H1 (cell line): ENCODE results near the gene TBC1D22A. TPM values are rescaled to one million over a fixed set of nuclear protein-coding genes. Genes with fewer than 3 reads are reported as not detected.

Experiments
- CTCF ChIA-PET: fragments of 300-600 bp; sonication (Branson Sonifier 250); formaldehyde crosslinking; loops from one replicate; lab custom pipeline; 2021; ENCODE audit not compliant: partially characterized antibody; lab: Charles Lee
- POLR2A ChIA-PET: fragments of 300-600 bp; sonication (Branson Sonifier 250); formaldehyde crosslinking; loops from one replicate; lab custom pipeline; 2021; ENCODE audit warnings: inconsistent platforms; ENCODE audit not compliant: partially characterized antibody; lab: Charles Lee
- DNase-seq, 2 experiments: peaks; one replicate each; pipeline versions ENCODE4 v3.0.0 to v3.0.0-alpha.2; 2010 to 2022; ENCODE audit warnings: low spot score in 2 of 2, low read depth in 1 of 2, mixed read lengths in 1 of 2
- FAIRE-seq: peaks from 2 replicates; lab custom pipeline; 2011; peaks lifted over from hg19 to GRCh38; lab: Jason Lieb, UNC
- H2AFZ ChIP-seq: 2 replicates; pipeline ENCODE4 v1.8.1; 2012; ENCODE audit warnings: low read length, inconsistent platforms
- H2AK5ac ChIP-seq: 2 replicates; pipeline ENCODE4 v1.6.1; 2013; ENCODE audit warnings: low read depth, low read length
- H2BK120ac ChIP-seq: replicated peaks from 2 replicates; pipeline ENCODE3; 2013; ENCODE audit warnings: low read depth, low read length, inconsistent platforms
- H2BK12ac ChIP-seq: 2 replicates; pipeline ENCODE4 v1.6.1; 2013; ENCODE audit warnings: low read depth, low read length
- H2BK15ac ChIP-seq: 2 replicates; pipeline ENCODE4 v1.6.1; 2013; ENCODE audit warnings: low read length
- H2BK20ac ChIP-seq: 2 replicates; pipeline ENCODE4 v1.6.1; 2013; ENCODE audit warnings: low read length
- H2BK5ac ChIP-seq: 2 replicates; pipeline ENCODE4 v1.6.1; 2013; ENCODE audit warnings: low read depth, low read length
- H3K14ac ChIP-seq: 2 replicates; pipeline ENCODE4 v1.6.1; 2013; ENCODE audit warnings: inconsistent platforms; ENCODE audit not compliant: insufficient read length
- H3K18ac ChIP-seq: 2 replicates; pipeline ENCODE4 v1.6.1; 2013; ENCODE audit warnings: low read length; ENCODE audit errors: extremely low read depth
- H3K23ac ChIP-seq: 2 replicates; pipeline ENCODE4 v1.6.1; 2013; ENCODE audit warnings: inconsistent platforms; ENCODE audit not compliant: insufficient read length
- H3K23me2 ChIP-seq: 2 replicates; pipeline ENCODE4 v1.6.1; 2013; ENCODE audit warnings: low read depth, low read length
- H3K27ac ChIP-seq: 2 replicates; pipeline ENCODE4 v1.6.1; 2011; ENCODE audit warnings: low read depth, low read length, inconsistent platforms
- H3K27me3 ChIP-seq, 4 experiments: replicated peaks in 1 of 4; 1 replicate in 1 of 4; 2 replicates in 3 of 4; pipeline versions ENCODE4 v1.6.1 to v1.8.1; 2011 to 2013; ENCODE audit warnings: low read length in 3 of 4, mild to moderate bottlenecking in 3 of 4, inconsistent platforms in 2 of 4, mixed read lengths in 2 of 4, moderate library complexity in 1 of 4; ENCODE audit not compliant: control insufficient read depth in 3 of 4, insufficient read depth in 3 of 4; ENCODE audit errors: extremely low read depth in 1 of 4
- H3K36me3 ChIP-seq, 4 experiments: 2 replicates each; pipeline versions ENCODE4 v1.6.1 to v1.8.1; 2011 to 2013; ENCODE audit warnings: mild to moderate bottlenecking in 4 of 4, low read length in 3 of 4, moderate library complexity in 2 of 4, control low read depth in 1 of 4, inconsistent platforms in 1 of 4; ENCODE audit not compliant: insufficient read depth in 4 of 4, control insufficient read depth in 2 of 4
- H3K4ac ChIP-seq: replicated peaks from 2 replicates; pipeline ENCODE3; 2013; ENCODE audit warnings: low read length, low read depth, mixed read lengths, inconsistent platforms; ENCODE audit not compliant: insufficient read length
- H3K4me1 ChIP-seq, 4 experiments: replicated peaks in 1 of 4; 1 replicate in 1 of 4; 2 replicates in 3 of 4; pipeline versions ENCODE4 v1.6.1 to v1.8.1; 2011 to 2013; ENCODE audit warnings: low read length in 3 of 4, inconsistent platforms in 2 of 4, mixed read lengths in 1 of 4; ENCODE audit not compliant: insufficient read depth in 4 of 4, control insufficient read depth in 3 of 4
- H3K4me2 ChIP-seq, 2 experiments: 2 replicates each; pipeline versions ENCODE4 v1.6.1 to v1.8.1; 2011 to 2013; ENCODE audit warnings: low read depth in 2 of 2, low read length in 2 of 2, control low read depth in 1 of 2, inconsistent platforms in 1 of 2, mild to moderate bottlenecking in 1 of 2; ENCODE audit not compliant: insufficient read depth in 1 of 2
- H3K4me3 ChIP-seq, 4 experiments: fragments of 200-600, 300-600 bp in 1 of 4; sonication (generic), shearing (Covaris generic), sonication (Bioruptor Twin) in 1 of 4; 2 replicates each; pipeline versions ENCODE4 v1.5.1 to v1.8.1; 2011 to 2016; ENCODE audit warnings: low read length in 4 of 4, low read depth in 3 of 4, control low read depth in 2 of 4, inconsistent platforms in 2 of 4, mild to moderate bottlenecking in 2 of 4, mixed read lengths in 1 of 4, moderate library complexity in 1 of 4; ENCODE audit not compliant: insufficient read depth in 2 of 4; ENCODE audit errors: extremely low read depth in 1 of 4
- H3K56ac ChIP-seq: replicated peaks from 2 replicates; pipeline ENCODE3; 2013; ENCODE audit warnings: low read depth, mild to moderate bottlenecking, mixed read lengths, low read length, inconsistent platforms; ENCODE audit not compliant: insufficient read length
- H3K79me1 ChIP-seq: 2 replicates; pipeline ENCODE4 v1.6.1; 2013; ENCODE audit warnings: low read depth, low read length, control low read depth
- H3K79me2 ChIP-seq, 2 experiments: 2 replicates each; pipeline versions ENCODE4 v1.6.1 to v1.8.1; 2012 to 2013; ENCODE audit warnings: low read length in 2 of 2, mild to moderate bottlenecking in 2 of 2, inconsistent platforms in 1 of 2; ENCODE audit not compliant: insufficient read depth in 2 of 2, control insufficient read depth in 1 of 2
- H3K9ac ChIP-seq, 4 experiments: replicated peaks in 1 of 4; 1 replicate in 1 of 4; 2 replicates in 3 of 4; pipeline versions ENCODE4 v1.6.1 to v1.8.1; 2011 to 2013; ENCODE audit warnings: low read depth in 3 of 4, low read length in 3 of 4, control low read depth in 2 of 4, mild to moderate bottlenecking in 2 of 4, moderate library complexity in 2 of 4, inconsistent platforms in 1 of 4; ENCODE audit errors: extremely low read depth in 1 of 4
- H3K9me3 ChIP-seq, 2 experiments: 2 replicates each; pipeline versions ENCODE4 v1.6.1 to v1.8.1; 2012 to 2013; ENCODE audit warnings: mild to moderate bottlenecking in 2 of 2, moderate library complexity in 2 of 2, control low read depth in 1 of 2, inconsistent platforms in 1 of 2, low read depth in 1 of 2, low read length in 1 of 2, mixed read lengths in 1 of 2; ENCODE audit not compliant: insufficient read depth in 2 of 2
- H4K20me1 ChIP-seq, 2 experiments: replicated peaks in 1 of 2; 2 replicates each; pipeline versions ENCODE3 to v1.8.1; 2011 to 2013; ENCODE audit warnings: inconsistent platforms in 2 of 2, low read length in 2 of 2, mild to moderate bottlenecking in 1 of 2; ENCODE audit not compliant: insufficient read depth in 2 of 2, control insufficient read depth in 1 of 2
- H4K5ac ChIP-seq: 2 replicates; pipeline ENCODE4 v1.6.1; 2013; ENCODE audit warnings: low read length, low read depth, mixed read lengths, inconsistent platforms; ENCODE audit not compliant: insufficient read length
- H4K8ac ChIP-seq: 2 replicates; pipeline ENCODE4 v1.8.0; 2013; ENCODE audit warnings: mild to moderate bottlenecking, moderate library complexity, low read length, inconsistent platforms; ENCODE audit not compliant: insufficient read depth; ENCODE audit errors: extremely low read depth
- H4K91ac ChIP-seq: replicated peaks from 2 replicates; pipeline ENCODE3; 2013; ENCODE audit warnings: low read length, mixed read lengths, inconsistent platforms; ENCODE audit not compliant: insufficient read length
- ASH2L ChIP-seq: fragments of 200-600, 300-600 bp; sonication (generic); IDR thresholded peaks from one replicate; pipeline ENCODE4 v1.7.1; 2017; ENCODE audit warnings: low read length
- ATF2 ChIP-seq: IDR thresholded peaks from 2 replicates; pipeline ENCODE4 v1.6.1; 2012; ENCODE audit warnings: low read length, inconsistent platforms
- ATF3 ChIP-seq: IDR thresholded peaks from 2 replicates; pipeline ENCODE4 v1.6.1; 2011; ENCODE audit warnings: low read depth, mild to moderate bottlenecking, low read length; ENCODE audit not compliant: insufficient read depth
- CHD1 ChIP-seq: IDR thresholded peaks from 2 replicates; pipeline ENCODE4 v1.6.1; 2012; ENCODE audit warnings: low read depth, low read length, improper control_type of control experiment
- GABPA ChIP-seq: IDR thresholded peaks from 2 replicates; pipeline ENCODE4 v1.6.1; 2011; ENCODE audit warnings: mild to moderate bottlenecking, low read length, moderate library complexity, borderline replicate concordance; ENCODE audit not compliant: insufficient read depth
- GTF2F1 ChIP-seq: IDR thresholded peaks from 2 replicates; pipeline ENCODE4 v1.6.1; 2012; ENCODE audit warnings: low read depth, low read length, improper control_type of control experiment, borderline replicate concordance
- JUN ChIP-seq: IDR thresholded peaks from 2 replicates; pipeline ENCODE4 v1.6.1; 2011; ENCODE audit warnings: low read depth, mild to moderate bottlenecking, improper control_type of control experiment, low read length
- MAX ChIP-seq: IDR thresholded peaks from 2 replicates; pipeline ENCODE4 v1.6.1; 2012; ENCODE audit warnings: inconsistent platforms
- RAD21 ChIP-seq, 2 experiments: IDR thresholded peaks in 1 of 2; conservative IDR thresholded peaks in 1 of 2; 2 replicates each; pipeline ENCODE4 v1.6.1; 2011; ENCODE audit warnings: low read depth in 2 of 2, low read length in 2 of 2, improper control_type of control experiment in 1 of 2, inconsistent platforms in 1 of 2, mild to moderate bottlenecking in 1 of 2, moderate library complexity in 1 of 2
- TAF1 ChIP-seq: IDR thresholded peaks from 2 replicates; pipeline ENCODE4 v1.6.1; 2011; ENCODE audit warnings: mild to moderate bottlenecking, low read depth, low read length
- TCF12 ChIP-seq: IDR thresholded peaks from 2 replicates; pipeline ENCODE4 v1.6.1; 2011; ENCODE audit warnings: low read depth, mild to moderate bottlenecking, low read length
- TEAD4 ChIP-seq: IDR thresholded peaks from 2 replicates; pipeline ENCODE4 v1.6.1; 2012; ENCODE audit warnings: low read depth, low read length, inconsistent platforms, mixed read lengths
- WGBS, 2 experiments: shearing (Covaris generic) in 1 of 2; methylation state at CpG; one replicate each; pipeline versions ENCODE4 v1.1.6 to v1.1.7; 2013 to 2015; ENCODE audit warnings: low lambda C conversion rate in 2 of 2, mixed read lengths in 2 of 2, inconsistent platforms in 1 of 2, low coverage in 1 of 2, missing lambda C conversion rate in 1 of 2; ENCODE audit not compliant: insufficient replicate concordance in 2 of 2, insufficient coverage in 1 of 2, insufficient read length in 1 of 2; ENCODE audit errors: extremely low coverage in 1 of 2, missing lambda C conversion rate in 1 of 2; 5-methylcytosine and 5-hydroxymethylcytosine counted together
- polyA plus RNA-seq, 7 experiments: library from polyadenylated mRNA; depleted of rRNA in 3 of 7; stranded (reverse) in 5 of 7; unstranded in 2 of 7; fragments of >200 nt in 5 of 7; fragments of 200-250 nt in 2 of 7; gene quantifications; 1 replicate in 5 of 7; 2 replicates in 1 of 7; 4 replicates in 1 of 7; pipeline versions ENCODE4 v1.2.1 to v1.2.3, GENCODE V29; 2011 to 2013; ENCODE audit warnings: missing spikeins in 2 of 7, mixed read lengths in 2 of 7
- total RNA-seq: library from RNA; stranded (reverse); fragmentation: NEBNext Ultra II Directional; extraction: Animal tissue kit (Norgen Biotek cat#: 25700); gene quantifications from 2 replicates; pipeline ENCODE4 v1.2.1, GENCODE V29; 2021

Gene TBC1D22A
- total and polyA plus RNA-seq, 2 of the 8 experiments (the other 6 are each of a cell fraction or from before 2014, with no cell fraction given), result 11.9 to 18.4 TPM

- H3K4me2 ChIP-seq, result no peak overlapping the region
- no peak overlapping the region for H3K4ac ChIP-seq
- DNase-seq (no peak), FAIRE-seq (no peak)
- no peak overlapping the region for H3K14ac ChIP-seq
- H2AK5ac ChIP-seq, result no peak overlapping the region
- no peak overlapping the region for H3K23ac ChIP-seq
- H3K18ac ChIP-seq, result no peak overlapping the region
- CTCF ChIA-PET, result interaction anchor here (1.1 kb wide), 1 partner anchor 10 kb away, joined by 5 read pairs; no protein-coding TSS in a partner anchor
- H2BK120ac ChIP-seq, result no peak overlapping the region
- H2BK15ac ChIP-seq, result no peak overlapping the region
- peaks cover 0 to 4% (median 3%) of the 10 kb centered on the region in 4 experiments; a peak in 3 of 7 replicates for H3K4me1 ChIP-seq
- H3K9ac ChIP-seq, result no peak overlapping the region
- no peak overlapping the region for H4K91ac ChIP-seq
- 87% methylated on average over 16 of the region's 16 CpGs; no CpG with 5 or more reads in 1 of the 2 experiments for WGBS, 2 experiments
- H4K8ac ChIP-seq, result no peak overlapping the region; the same call in 1 of the 2 replicates
- peaks cover 6% of the 10 kb centered on the region for H3K79me1 ChIP-seq
- no peaks in the 10 kb centered on the region for H3K9me3 ChIP-seq
- no peak overlapping the region for H3K27ac ChIP-seq
- no peak overlapping the region for H2AFZ ChIP-seq
- H3K23me2 ChIP-seq, result no peaks in the 10 kb centered on the region
- no peaks in the 10 kb centered on the region; a peak in 1 of 8 replicates for H3K36me3 ChIP-seq
- H3K79me2 ChIP-seq, result no peaks in the 10 kb centered on the region
- H2BK20ac ChIP-seq, result no peak overlapping the region
- no peak overlapping the region for H2BK5ac ChIP-seq
- POLR2A ChIA-PET, result no interaction called here
- H3K27me3 ChIP-seq, result no peaks in the 10 kb centered on the region
- peaks cover 0 to 3% of the 10 kb centered on the region in 2 experiments for H4K20me1 ChIP-seq
- no peak overlapping the region for H3K56ac ChIP-seq
- H2BK12ac ChIP-seq, result no peak overlapping the region
- no peak overlapping the region for H4K5ac ChIP-seq
- H3K4me3 ChIP-seq, result no peak overlapping the region
- TF ChIP-seq GABPA (no peak), TEAD4 (no peak), RAD21 (IDR thresholded peaks at IDR 0.05 in 1 of 2, conservative IDR thresholded peaks at IDR 0.05 in 1 of 2; ENCODE audit: low read depth in 2 of 2, low read length in 2 of 2) (no peak), JUN (no peak), GTF2F1 (no peak), ATF3 (no peak), CHD1 (no peak), ASH2L (no peak), TCF12 (no peak), ATF2 (no peak), MAX (no peak), TAF1 (no peak)
Measured at GRCh38 chr22:46853191-46853590, 90.7 kb downstream of the TBC1D22A start.
